ENCODE data around the gene SDK1.

Gene SDK1

GRCh38 chr7:3643091-3643490 lies 342.0 kb downstream of the SDK1 start:
- TF ChIP-seq CTCF (IDR thresholded peaks at IDR 0.05; ENCODE audit: insufficient read depth, low read depth, low read length, missing control alignments) = no peak
- DNase-seq (ENCODE audit: low read depth) = no peak
- H3K4me3 ChIP-seq (ENCODE audit: low read depth, low read length) = no peak overlapping the region

- no peak overlapping the region for H3K4me3 ChIP-seq (ENCODE audit: low read depth, low read length)
- TF ChIP-seq CTCF (IDR thresholded peaks at IDR 0.05; ENCODE audit: insufficient read depth, low read depth, low read length, missing control alignments) = no peak
- DNase-seq (ENCODE audit: low read depth) = no peak
These were observed 347.2 kb downstream of the SDK1 start for GRCh38 chr7:3648276-3648675.

GRCh38 chr7:3649250-3649649 lies 348.2 kb downstream of the SDK1 start:
- H3K4me3 ChIP-seq (ENCODE audit: low read depth, low read length) = no peak overlapping the region
- DNase-seq (ENCODE audit: low read depth) = no peak
- no peak for TF ChIP-seq CTCF (IDR thresholded peaks at IDR 0.05; ENCODE audit: insufficient read depth, low read depth, low read length, missing control alignments)

- no peak for TF ChIP-seq CTCF (IDR thresholded peaks at IDR 0.05; ENCODE audit: insufficient read depth, low read depth, low read length, missing control alignments)
- DNase-seq (ENCODE audit: low read depth) = no peak
- no peak overlapping the region for H3K4me3 ChIP-seq (ENCODE audit: low read depth, low read length)
These were observed 348.8 kb downstream of the SDK1 start for GRCh38 chr7:3649678-3650440.

GRCh38 chr7:3650844-3651243 lies 349.8 kb downstream of the SDK1 start:
- H3K4me3 ChIP-seq (ENCODE audit: low read depth, low read length) = no peak overlapping the region
- no peak for TF ChIP-seq CTCF (IDR thresholded peaks at IDR 0.05; ENCODE audit: insufficient read depth, low read depth, low read length, missing control alignments)
- no peak for DNase-seq (ENCODE audit: low read depth)

GRCh38 chr7:3655635-3656034 lies 354.6 kb downstream of the SDK1 start:
- TF ChIP-seq CTCF (IDR thresholded peaks at IDR 0.05; ENCODE audit: insufficient read depth, low read depth, low read length, missing control alignments) = no peak

GRCh38 chr7:3657206-3657605 lies 356.2 kb downstream of the SDK1 start:
- DNase-seq (ENCODE audit: low read depth) = no peak
- no peak overlapping the region for H3K4me3 ChIP-seq (ENCODE audit: low read depth, low read length)
- no peak for TF ChIP-seq CTCF (IDR thresholded peaks at IDR 0.05; ENCODE audit: insufficient read depth, low read depth, low read length, missing control alignments)

More at GRCh38 chr7:3655635-3656034, 354.6 kb downstream of the SDK1 start:
- DNase-seq (ENCODE audit: low read depth) = no peak
- no peak overlapping the region for H3K4me3 ChIP-seq (ENCODE audit: low read depth, low read length)
